ENCODE results near the gene MRPS15. TPM values are rescaled to one million over a fixed set of nuclear protein-coding genes. Genes with fewer than 3 reads are reported as not detected.
"Not testable (repeated sequence)": the region's sequence is repeated elsewhere in the genome, so short reads cannot be mapped to it uniquely, and the experiment has no call there.

Gene MRPS15
- total RNA-seq, 1 donor from 2014 or later: 70.9 TPM

DNA sequence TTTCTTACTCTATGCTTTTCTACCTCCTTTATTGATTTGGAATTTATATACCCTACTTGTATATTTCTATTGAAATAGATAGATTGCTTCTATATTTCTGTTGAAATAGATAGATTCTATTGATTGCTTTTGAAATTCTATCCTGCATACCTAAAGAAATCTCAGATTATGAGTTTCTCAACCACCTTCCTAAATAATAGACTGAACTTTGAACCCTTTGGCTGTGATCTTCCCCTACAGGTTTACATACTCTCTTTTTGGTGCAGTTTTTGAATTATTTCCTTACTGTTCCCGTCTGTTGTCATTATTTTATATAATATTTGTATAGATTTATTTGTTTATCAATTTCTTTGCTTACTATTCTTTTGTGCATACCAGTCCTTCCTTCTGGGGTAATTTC is 39.0 kb upstream of the MRPS15 start:
- DNase-seq (ENCODE audit: low read depth) (no peak), FAIRE-seq (no peak)
- Histone ChIP-seq H3K4me3 (ENCODE audit: insufficient read depth, low read depth, low read length) (no peak overlapping the region), H4K20me1 (ENCODE audit: insufficient read depth, low read length) (no peaks in the 10 kb centered on the region), H3K4me1 (ENCODE audit: insufficient read depth, low read length) (no peaks in the 10 kb centered on the region), H3K9me3 (ENCODE audit: insufficient read depth, low read depth, low read length) (no peaks in the 10 kb centered on the region), H3K79me2 (ENCODE audit: insufficient read depth, low read length) (no peaks in the 10 kb centered on the region), H3K4me2 (ENCODE audit: low read length) (no peak overlapping the region), H3K27me3 (ENCODE audit: insufficient read depth, low read length) (peaks cover 20% of the 10 kb centered on the region), H2AFZ (ENCODE audit: low read depth, low read length) (no peak overlapping the region), H3K27ac (ENCODE audit: low read depth, low read length) (no peak overlapping the region), H3K9ac (ENCODE audit: low read length) (no peak overlapping the region), H3K36me3 (ENCODE audit: insufficient read depth, low read length) (no peaks in the 10 kb centered on the region)
- no peak overlapping the region for H3K4me3 Mint-ChIP-seq (ENCODE audit: unreplicated experiment)
- H3K27me3 Mint-ChIP-seq (ENCODE audit: low read depth, unreplicated experiment): peaks cover 18% of the 10 kb centered on the region
- no peak overlapping the region for H3K27ac Mint-ChIP-seq (ENCODE audit: unreplicated experiment)
- H3K9me3 Mint-ChIP-seq (ENCODE audit: unreplicated experiment): no peaks in the 10 kb centered on the region
- TF ChIP-seq EZH2 (IDR thresholded peaks at IDR 0.05; ENCODE audit: insufficient read depth, low read length): no peak
- TF ChIP-seq, protein P1, sequence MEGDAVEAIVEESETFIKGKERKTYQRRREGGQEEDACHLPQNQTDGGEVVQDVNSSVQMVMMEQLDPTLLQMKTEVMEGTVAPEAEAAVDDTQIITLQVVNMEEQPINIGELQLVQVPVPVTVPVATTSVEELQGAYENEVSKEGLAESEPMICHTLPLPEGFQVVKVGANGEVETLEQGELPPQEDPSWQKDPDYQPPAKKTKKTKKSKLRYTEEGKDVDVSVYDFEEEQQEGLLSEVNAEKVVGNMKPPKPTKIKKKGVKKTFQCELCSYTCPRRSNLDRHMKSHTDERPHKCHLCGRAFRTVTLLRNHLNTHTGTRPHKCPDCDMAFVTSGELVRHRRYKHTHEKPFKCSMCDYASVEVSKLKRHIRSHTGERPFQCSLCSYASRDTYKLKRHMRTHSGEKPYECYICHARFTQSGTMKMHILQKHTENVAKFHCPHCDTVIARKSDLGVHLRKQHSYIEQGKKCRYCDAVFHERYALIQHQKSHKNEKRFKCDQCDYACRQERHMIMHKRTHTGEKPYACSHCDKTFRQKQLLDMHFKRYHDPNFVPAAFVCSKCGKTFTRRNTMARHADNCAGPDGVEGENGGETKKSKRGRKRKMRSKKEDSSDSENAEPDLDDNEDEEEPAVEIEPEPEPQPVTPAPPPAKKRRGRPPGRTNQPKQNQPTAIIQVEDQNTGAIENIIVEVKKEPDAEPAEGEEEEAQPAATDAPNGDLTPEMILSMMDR (IDR thresholded peaks at IDR 0.05; ENCODE audit: insufficient read depth, low read depth, low read length): no peak
- H3K36me3 Mint-ChIP-seq (ENCODE audit: low read depth, unreplicated experiment): no peaks in the 10 kb centered on the region
- H3K4me1 Mint-ChIP-seq (ENCODE audit: low read depth, unreplicated experiment): no peaks in the 10 kb centered on the region

GRCh38 chr1:36502616-36503015 is 38.4 kb upstream of the MRPS15 start:
- no peaks in the 10 kb centered on the region for H3K4me1 ChIP-seq (ENCODE audit: insufficient read depth, low read length)
- Mint-ChIP-seq H3K27me3 (ENCODE audit: low read depth, unreplicated experiment) (peaks cover 17% of the 10 kb centered on the region), H3K27ac (ENCODE audit: unreplicated experiment) (no peak overlapping the region), H3K36me3 (ENCODE audit: low read depth, unreplicated experiment) (no peaks in the 10 kb centered on the region), H3K4me3 (ENCODE audit: unreplicated experiment) (no peak overlapping the region), H3K4me1 (ENCODE audit: low read depth, unreplicated experiment) (no peaks in the 10 kb centered on the region), H3K9me3 (ENCODE audit: unreplicated experiment) (no peaks in the 10 kb centered on the region)
- H3K36me3 ChIP-seq (ENCODE audit: insufficient read depth, low read length): no peaks in the 10 kb centered on the region
- DNase-seq (ENCODE audit: low read depth): no peak
- H3K27ac ChIP-seq (ENCODE audit: low read depth, low read length): no peak overlapping the region
- H4K20me1 ChIP-seq (ENCODE audit: insufficient read depth, low read length): no peaks in the 10 kb centered on the region
- no peak overlapping the region for H3K4me3 ChIP-seq (ENCODE audit: insufficient read depth, low read depth, low read length)
- H3K9me3 ChIP-seq (ENCODE audit: insufficient read depth, low read depth, low read length): no peaks in the 10 kb centered on the region
- peaks cover 23% of the 10 kb centered on the region for H3K27me3 ChIP-seq (ENCODE audit: insufficient read depth, low read length)
- no peak for TF ChIP-seq EZH2 (IDR thresholded peaks at IDR 0.05; ENCODE audit: insufficient read depth, low read length)
- TF ChIP-seq, protein P1 (IDR thresholded peaks at IDR 0.05; ENCODE audit: insufficient read depth, low read depth, low read length): no peak
- H3K4me2 ChIP-seq (ENCODE audit: low read length): no peak overlapping the region
- no peaks in the 10 kb centered on the region for H3K79me2 ChIP-seq (ENCODE audit: insufficient read depth, low read length)
- H2AFZ ChIP-seq (ENCODE audit: low read depth, low read length): no peak overlapping the region
- no peak overlapping the region for H3K9ac ChIP-seq (ENCODE audit: low read length)
- no peak for FAIRE-seq

GRCh38 chr1:36501911-36502310 is 37.7 kb upstream of the MRPS15 start:
- not testable (repeated sequence) for H3K4me1 Mint-ChIP-seq (ENCODE audit: low read depth, unreplicated experiment); H3K36me3 Mint-ChIP-seq (ENCODE audit: low read depth, unreplicated experiment); H3K9ac ChIP-seq (ENCODE audit: low read length); H3K9me3 Mint-ChIP-seq (ENCODE audit: unreplicated experiment); H4K20me1 ChIP-seq (ENCODE audit: insufficient read depth, low read length); H2AFZ ChIP-seq (ENCODE audit: low read depth, low read length); FAIRE-seq; H3K4me1 ChIP-seq (ENCODE audit: insufficient read depth, low read length); H3K79me2 ChIP-seq (ENCODE audit: insufficient read depth, low read length); H3K27ac ChIP-seq (ENCODE audit: low read depth, low read length); H3K4me2 ChIP-seq (ENCODE audit: low read length); H3K4me3 ChIP-seq (ENCODE audit: insufficient read depth, low read depth, low read length); H3K9me3 ChIP-seq (ENCODE audit: insufficient read depth, low read depth, low read length); DNase-seq (ENCODE audit: low read depth); H3K27ac Mint-ChIP-seq (ENCODE audit: unreplicated experiment); H3K36me3 ChIP-seq (ENCODE audit: insufficient read depth, low read length); H3K4me3 Mint-ChIP-seq (ENCODE audit: unreplicated experiment)
- peaks cover 24% of the 10 kb centered on the region for H3K27me3 ChIP-seq (ENCODE audit: insufficient read depth, low read length)
- peaks cover 12% of the 10 kb centered on the region for H3K27me3 Mint-ChIP-seq (ENCODE audit: low read depth, unreplicated experiment)
